Kidney tubule cell (primary cell): ENCODE results near the gene TCERG1L.

ENCODE experiments used
- DNase-seq: peaks from one replicate; pipeline ENCODE4 v3.0.0-alpha.2; 2018; ENCODE audit warnings: low spot score

TCERG1L gene

DNA sequence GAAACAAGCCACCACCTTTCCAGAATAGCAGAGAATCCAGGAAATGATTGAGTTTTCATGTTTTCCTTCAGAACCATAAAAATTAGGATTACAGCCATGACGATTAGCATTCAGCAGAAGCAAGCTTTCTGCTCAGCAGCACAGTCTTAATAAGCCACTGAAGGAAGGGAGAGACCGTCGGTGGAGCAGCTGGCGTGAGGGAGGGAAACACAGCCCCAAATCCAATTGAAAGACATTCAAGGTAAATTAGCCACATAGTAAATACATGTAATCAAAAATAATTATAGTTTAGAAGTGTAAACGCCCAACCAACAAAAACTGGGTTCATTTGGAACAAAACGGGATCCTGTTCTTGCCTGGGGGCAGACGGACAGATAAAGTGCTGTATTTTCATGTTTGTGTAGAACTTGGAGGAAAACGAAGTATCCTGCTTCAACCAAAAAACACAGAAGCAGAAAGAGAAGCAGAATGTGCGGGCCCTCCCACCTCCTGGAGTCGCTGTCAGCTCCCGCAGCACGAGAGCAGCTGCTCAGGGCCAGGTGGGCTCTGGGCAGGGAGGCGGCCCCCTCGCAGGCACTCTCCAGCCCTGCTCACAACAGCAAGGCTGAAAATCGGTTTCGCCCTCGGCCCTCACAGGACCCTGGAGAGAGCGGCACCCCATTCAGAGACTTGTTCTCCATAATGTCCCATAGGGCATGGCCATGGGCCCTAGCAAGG lies 84.9 kb downstream of the TCERG1L start:
- DNase-seq, result no peak

DNA sequence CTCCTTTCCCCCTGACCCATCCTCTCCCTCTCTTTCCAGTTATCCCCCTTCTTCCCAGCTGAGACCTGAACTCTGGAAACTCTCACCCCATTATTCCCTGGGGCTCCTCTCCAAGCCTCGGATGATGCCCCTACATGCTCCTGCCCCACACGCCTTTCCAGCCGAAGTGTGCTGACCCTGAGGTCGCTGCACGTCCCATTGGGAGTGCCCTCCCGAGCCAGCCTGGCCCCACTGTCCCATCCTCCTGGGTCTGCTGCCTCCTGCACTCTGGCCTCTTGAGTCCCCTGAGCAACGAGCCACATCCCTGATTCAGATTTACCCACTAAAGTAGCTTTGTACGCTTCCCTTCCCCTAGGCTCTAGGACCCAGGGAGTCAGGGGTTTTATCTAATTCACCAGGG lies 87.4 kb downstream of the TCERG1L start:
- no peak for DNase-seq

DNA sequence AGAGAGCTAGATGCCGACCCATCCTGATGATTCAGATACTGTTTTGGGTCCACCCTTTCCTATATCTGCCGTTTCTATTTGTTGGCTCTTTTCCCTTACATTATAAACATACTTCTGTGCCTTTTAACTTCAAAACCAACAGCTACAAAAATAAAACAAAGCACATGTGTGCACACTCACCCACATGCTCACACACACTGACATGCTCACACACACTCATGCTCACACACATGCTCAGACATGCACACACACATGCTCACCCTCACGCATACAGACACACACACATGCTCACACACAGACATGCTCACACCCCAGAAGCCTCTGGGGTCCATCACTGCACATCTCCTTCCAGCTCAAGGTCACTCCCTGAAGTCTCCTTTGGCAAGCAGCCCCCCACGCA lies 88.1 kb downstream of the TCERG1L start:
- no peak for DNase-seq

DNA sequence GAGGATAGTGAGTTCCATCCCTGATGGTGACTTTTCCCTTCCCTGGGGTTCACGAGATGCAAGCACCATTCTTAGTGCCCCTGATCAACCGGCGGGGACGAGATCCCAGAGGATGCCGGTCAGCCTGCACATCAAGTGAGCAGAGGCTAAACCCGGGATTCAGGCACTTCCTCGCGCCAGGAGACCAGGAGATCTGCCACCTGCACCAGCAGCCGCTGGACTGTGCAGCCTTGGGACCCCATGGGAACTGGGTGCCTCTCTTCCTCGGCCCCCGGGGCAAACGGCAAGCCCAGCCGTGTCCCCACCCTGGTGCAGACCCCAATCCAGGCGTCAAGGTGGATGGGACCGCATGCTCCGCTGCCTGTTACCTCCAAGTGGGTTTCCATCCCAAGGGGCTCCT lies 88.5 kb downstream of the TCERG1L start:
- no peak for DNase-seq

DNA sequence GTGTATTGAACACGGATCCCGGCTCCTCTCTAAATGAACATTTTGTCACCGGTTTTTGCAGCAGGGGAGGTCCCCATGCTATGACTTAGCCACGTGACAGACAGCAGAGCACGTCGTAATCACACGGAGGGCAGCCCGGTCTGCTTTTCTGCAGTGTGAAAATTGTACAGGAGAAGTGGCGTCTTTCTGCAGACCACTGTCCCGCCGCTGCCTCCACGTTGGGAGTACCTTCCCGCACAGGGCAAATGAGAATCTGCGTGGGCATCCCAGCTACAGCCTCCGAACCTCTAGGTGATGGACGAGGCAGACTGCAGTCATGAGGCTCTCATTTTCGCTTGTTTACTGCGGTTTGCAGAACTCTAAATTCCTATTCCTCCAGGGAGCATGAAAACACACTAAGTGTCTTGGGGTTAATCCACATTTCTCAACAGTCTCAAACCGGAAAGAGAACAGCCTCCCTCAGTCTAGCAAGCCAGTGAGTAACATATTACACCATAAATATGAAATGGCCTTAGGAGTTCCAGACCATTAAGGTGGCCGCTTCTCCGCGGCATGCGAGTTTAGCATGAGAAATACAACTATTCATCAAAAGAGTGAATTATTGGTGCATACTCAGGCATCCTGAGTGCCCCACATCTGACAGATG lies 89.8 kb downstream of the TCERG1L start:
- no peak for DNase-seq

DNA sequence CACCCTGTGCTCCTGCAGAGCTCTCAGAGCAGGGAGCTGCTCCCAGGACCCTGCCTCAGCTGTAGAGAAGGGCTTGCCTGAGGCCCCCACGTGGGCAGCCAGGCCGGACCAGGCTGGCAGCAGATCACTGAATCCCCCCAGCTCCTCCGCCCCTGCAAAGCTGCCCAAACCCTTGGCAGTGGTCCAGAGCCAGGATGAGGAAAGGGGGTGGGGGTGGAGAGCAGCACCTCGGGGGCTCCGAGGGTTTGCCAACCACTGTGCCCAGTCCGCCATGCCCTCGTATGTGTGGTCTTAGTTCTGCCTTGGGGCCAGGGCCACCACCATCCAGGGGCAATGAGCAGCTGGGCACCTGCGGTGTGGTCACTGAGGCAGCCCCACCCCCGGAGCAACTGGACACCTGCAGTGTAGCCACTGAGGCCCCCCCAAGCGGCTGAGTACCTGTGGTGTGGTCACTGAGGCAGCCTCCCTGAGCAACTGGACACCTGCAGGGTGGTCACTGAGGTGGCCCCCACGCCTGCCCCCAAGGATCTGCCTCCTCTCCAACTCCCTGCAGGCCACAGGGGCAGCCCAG lies 90.8 kb downstream of the TCERG1L start:
- no peak for DNase-seq

DNA sequence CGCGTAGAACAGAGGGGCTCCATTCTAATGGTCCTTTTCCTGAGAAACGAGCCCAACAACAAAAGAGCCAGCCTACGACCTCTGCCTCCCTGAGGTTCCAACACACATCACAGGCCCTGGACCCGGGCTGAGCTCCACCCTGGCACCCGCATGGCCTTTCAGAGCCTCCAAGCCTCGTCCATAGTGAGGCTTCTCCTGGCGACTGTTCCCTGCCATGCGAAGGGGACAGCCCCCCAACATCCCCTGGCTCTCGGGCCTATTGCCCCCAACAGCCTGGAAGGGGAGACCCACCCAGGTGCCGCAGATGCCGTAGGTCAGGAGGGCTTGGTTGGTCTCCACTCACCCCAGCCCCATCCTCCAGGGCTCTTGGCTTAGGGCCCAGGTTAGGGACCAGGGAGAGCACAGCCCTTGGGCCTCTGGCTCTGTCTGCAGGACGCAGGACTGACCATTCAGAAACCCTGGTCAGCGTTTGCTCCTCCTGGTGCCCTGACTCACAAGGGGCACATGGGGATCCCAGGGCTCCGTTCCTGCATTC lies 91.5 kb downstream of the TCERG1L start:
- DNase-seq, result no peak

DNA sequence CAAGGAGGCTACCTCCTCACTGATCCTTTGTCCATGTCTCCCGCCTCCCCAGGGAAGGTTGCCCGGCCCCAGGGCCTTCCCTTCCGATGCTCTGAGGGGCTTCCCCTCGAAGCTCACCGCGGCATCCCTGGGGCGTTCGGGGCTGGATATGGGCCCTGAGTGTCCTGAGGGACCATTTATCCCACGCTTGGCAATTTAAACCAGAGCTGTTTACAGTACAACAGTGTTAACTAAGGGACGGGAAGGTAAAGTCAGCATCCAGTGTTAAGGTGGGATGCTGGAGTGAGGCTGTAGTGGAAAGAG lies 92.0 kb downstream of the TCERG1L start:
- DNase-seq, result no peak

DNA sequence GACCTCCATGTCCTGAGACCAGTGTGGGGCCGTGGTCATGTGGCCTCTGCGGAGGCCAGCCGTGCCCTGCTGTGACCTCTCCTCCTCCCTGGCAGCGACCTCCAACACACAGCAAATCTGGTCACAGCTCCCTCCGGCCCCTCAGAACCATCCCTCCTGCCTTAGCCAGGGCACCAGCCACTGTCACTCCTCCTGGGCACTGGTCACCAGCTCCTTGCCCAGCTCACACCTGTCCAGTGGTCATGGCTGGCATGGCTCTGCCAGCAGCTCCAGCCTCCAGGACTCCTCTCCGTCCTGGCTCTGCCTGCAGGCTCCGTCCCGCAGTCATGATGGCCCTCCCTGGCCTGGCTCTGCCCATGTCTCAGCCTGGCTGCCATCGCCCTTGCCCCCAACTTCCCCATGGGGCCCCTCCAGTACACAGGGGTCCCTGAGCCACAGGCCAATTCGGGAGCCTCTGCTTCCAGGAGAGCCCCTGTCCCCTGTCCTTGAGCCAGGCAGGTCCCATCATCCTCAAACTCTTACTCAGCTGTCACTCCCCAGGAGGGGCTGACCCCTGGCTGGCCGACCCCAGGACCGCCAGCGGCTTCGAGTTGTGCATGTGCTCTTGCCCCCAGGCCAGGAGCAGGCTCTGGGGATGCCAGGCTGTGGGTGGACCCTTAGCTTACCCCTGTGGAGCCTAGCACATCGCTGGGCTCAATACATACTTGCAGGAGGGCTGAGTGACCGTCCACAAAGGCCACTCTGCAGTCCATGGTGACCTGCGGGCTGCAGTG lies 92.5 kb downstream of the TCERG1L start:
- DNase-seq, result no peak

DNA sequence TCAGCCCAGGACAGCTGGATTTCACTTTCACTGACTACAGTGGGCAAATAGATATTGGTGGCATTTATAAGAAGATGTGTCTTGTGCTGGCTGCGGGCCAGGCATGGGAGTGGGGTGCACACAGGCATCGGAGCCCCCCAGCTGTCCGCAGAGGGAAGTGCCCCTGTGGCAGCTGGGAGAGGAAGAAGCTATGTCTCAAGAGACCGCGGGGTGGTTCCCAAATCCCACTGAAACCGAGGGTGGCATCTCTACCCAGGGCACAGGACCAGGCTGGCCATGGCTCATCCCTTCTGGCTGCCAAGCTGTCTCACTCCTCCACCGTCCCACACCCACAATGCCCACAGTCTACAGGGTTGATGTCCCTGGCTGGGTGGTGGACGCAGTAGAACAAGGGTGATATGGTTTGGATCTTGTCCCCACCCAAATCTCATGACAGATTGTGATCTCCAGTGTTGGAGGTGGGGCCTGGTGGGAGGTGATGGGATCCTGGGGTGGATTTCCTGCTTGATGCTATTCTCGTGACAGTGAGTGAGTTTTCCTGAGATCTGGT lies 94.8 kb downstream of the TCERG1L start:
- DNase-seq, result no peak

DNA sequence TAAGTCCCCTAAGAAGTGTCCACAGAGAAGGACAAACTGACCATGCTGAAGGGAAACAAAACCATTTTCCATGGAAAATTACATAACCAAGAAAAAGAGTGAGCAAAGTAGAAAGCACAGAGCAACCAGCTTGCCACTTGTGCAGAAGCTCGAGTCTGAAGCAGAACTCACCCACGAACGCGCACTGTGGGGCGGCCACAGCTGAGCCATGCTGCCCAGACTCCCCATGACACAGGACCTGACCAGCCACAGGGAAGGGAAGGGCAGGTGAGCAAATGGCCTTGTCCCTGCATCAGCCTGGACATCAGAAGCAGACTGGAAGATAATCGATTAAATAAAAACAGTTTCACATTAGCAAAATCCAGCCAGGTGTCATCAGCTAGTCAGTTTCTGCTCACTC lies 95.7 kb downstream of the TCERG1L start:
- no peak for DNase-seq

DNA sequence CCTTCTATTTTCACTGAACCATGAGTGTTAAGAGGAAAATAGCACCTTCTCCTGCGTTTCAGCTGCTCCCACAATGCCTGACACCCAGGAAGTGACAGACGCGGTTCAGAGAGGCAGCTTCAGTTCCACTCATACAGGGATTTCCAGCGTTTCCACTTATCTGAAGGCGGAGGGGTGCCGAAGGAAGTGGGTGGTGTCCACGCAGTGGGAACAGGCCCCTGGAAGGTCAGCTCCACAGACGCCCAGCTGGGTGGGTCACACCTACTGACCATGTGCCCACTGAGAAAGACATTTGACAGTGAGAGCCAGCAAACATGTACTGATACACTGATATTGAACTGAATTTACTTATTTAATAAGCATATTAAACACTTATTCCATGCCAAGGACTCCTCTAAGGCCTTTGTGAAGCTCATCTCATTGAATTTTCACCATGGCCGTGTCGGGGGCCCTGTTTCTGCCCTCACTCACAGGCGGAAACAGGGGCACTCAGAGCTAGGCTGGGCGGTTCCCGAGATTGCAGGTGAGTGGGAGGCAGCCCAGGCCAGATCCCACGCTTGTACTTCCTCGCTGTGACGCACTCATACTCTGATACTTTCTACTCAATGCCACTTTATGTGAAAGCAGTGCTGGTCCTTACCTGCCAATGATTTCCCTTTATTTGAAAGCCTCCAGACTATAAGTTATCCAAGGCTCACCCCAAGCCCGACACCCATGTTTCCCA lies 96.8 kb downstream of the TCERG1L start:
- DNase-seq, result no peak

DNA sequence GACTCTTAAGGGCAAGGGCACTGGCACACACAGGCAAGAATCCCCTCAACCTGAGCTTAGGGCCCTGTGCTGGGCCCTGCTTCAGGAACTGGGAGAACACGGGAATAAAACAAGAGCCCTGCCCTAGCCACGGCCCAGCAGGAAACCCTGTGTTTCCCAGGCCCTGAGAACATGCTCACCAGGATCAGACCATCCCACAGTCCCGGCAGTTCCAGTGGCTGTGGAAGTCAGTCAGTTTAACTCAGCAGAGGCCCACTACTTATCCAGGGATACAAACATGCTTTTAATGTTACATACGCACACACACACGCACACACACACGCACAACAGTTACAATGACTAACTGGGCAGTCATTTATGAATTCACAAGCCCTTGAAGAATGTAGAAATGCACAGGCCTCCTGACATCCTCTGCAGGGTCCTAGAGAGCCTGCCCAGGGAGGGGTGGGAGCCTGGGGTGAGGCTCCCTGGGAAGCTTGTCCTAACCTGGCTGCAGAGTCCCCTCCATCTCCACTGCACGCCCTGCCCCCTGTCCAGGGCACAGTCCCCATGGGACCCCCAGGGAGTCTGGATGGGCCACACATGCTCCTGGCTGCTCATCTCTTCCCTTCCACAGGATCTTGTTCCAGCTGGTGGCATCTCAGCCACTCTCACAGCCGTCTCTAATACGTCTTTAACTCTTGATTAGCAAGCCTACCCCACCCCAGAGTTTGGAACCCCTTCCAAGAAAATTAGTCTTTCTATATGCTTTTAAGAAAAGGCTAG lies 97.6 kb downstream of the TCERG1L start:
- DNase-seq, result no peak

DNA sequence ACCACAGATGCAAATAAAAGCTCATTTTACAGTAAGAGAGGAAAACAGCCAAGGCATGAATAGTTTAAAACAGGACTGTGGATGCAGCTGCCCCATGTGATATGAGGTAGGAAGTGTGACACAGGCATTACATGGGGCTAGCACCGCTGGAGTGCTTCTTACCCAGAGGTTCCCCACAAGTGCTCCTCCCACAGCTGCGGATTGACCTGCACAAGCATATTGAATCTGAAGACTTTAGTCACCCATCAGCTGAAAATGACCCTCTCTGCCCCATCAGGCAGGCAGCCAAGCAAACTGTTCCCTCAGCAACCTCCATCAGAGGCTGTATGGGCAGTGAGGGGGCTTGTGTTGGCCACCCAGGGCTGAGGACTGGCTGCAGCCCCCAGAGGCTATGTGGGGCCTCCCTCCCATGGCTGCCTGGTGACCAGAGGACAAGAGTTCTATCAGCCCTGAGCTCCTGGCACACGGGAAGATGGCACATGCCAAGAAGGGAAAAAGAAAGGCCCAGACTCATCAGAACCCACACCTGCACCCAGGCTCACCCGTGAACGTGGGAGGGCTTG lies 98.7 kb downstream of the TCERG1L start:
- DNase-seq, result no peak

DNA sequence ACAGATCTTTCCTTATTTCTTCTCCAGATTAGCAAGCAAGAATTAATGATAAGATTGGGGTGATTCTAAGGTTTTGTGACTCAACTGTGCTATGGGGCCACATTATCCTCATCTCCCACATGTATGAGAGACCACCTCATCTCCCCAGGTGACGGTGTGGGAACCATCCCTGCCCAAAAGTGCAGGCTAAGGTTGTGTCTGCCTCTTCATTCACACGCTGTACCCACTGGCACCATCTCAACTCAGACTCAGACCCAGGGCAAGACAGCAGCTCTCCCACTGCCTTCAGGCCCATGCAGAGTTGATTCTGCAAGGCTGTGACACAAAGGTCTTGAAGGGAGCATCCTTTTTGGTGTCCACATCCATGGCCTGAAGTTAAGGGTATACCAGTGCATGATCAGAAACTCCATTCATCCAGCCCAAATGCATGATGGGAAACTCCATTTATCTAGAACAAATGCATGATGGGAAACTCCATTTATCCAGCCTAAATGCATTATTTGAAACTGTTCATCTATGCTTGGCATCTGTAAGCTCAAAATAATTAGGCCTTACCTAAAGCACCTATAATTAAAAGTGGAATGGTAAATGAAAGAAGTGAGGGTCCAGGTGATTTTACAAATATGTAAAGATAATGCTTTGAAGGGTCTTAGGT lies 99.4 kb downstream of the TCERG1L start:
- no peak for DNase-seq

DNA sequence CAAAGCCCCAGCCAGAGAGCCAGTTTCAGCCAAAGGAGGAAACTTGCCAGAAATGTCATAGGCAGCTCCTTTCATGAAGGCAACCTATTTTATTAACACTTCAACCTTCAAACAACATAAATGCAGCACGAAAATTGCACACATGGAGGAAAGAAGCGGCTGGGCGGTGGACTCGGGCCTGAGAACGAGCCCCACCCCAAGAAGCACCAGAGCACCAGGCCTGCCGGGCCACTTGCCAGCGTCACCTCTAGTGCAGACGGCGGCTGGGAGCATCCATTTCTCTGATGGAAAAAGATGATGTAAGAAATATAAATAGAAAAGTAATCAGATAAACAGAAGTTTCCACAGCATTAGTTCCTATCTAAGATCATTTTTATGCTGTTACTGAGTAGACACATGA lies 100.0 kb downstream of the TCERG1L start:
- DNase-seq, result no peak

DNA sequence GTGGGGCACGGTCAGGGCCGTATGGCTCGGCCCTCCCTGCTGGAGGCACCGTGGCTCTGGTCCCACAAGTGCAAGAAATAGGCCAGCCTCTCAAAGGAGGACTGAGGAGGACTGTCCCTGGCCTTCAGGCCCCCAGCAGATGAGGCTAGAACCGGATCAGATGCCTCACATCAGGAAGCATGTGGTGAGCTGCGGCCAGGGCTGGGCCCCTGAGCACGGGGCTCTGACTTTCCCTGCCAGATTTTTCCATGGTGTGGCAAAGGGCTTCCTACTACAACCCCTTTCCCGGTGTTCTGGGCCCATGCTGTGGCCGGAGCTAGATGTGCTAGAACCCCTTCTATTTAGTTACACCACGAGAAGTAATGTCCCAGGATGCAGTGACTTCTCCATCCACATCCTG lies 100.4 kb downstream of the TCERG1L start:
- DNase-seq, result no peak

DNA sequence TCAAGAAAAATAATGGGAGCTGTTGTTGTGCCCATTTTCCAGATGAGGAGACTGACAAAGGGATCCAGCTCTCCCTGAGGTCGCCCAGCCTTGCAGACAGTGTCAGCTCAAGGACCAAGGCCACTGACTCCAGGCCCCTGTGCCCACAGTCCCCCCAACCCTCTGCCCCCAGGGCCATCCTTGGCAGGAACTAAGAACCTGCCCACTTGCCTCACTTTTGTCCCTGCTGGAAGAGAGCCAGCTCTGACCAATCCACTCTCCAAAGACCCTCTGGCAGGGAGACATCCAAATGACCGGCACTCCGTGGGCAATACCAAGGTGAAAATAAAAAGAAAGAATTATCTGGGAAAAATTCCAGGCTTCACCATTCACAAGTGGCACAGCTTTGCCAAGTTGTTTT lies 101.3 kb downstream of the TCERG1L start:
- no peak for DNase-seq

DNA sequence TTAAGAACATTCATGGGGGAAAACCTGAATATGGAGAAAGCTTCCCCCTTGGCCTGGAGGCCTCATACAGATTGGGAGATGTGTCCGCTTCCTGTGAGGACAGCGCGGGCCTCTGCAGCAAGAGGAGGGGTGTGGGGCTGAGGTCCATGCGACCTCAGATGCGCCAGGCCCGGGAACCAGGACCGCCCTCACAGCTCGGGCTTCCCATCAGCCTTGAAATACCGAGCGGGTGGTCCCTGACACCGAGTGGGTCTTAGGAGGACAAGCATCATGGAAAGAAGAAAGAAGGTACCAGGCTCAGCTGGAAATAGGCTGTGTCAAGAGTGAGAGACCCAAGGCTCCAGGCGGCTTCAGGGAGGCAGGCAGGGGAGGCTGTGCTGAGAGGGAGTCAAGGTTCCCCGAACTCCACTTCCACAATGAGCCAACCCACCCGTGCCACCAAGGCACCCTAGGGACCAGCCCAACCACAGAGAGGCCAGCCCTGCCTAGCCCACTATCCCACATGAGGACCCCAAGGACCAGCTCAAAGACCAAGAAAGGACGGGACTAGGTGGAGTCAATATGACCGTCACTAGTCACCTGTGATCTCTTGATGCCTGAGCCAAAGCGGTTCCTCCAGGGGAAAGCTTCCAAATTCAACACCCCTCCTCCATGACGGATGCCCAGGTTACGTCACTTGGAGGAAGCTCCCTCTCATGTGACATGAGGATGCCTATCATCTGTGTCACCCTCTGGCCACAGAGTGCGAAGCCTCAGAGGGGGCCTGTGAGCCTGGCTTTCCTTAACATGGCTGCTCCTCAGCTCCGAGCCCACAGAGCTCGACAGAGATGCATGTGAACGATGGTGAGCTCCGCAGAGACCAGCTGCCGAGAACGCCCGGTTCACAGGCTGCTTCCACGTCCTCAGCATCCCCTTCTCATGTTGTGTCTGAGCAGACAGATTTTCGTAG lies 103.7 kb downstream of the TCERG1L start:
- no peak for DNase-seq
